ENCODE measurements around the gene AMER2. TPM values are rescaled to one million over a fixed set of nuclear protein-coding genes. Genes with fewer than 3 reads are reported as not detected.

Gene AMER2
- total and polyA plus RNA-seq, 8 donors: 0.03 to 0.50 (median 0.13) TPM; not detected in 1

DNA sequence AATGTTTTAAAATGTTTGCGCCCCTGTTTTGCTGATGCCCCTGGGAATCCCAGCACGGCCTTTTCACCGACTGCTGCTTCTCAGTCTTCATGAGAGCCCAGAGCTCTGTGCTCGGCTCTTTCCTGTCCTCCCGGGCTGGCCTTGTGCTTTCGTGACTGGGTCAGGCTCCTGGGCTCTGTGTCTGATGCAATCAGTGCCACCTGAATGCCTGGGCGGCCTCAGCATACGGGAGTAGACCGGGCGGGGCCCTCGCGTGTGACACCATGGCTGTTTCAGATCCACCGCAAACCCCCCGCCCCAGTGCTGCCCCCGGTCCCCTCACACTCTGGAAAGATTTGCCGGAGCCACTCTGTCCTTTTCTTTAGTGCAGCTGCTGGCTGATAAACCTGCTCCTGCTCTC is 54.8 kb downstream of the AMER2 start:
- no peak for TF ChIP-seq CTCF (IDR thresholded peaks at IDR 0.05)
- ATAC-seq: no peak
- Histone ChIP-seq H3K27me3 (peaks cover 0 to 26% of the 10 kb centered on the region in 2 donors), H3K4me1 (no peaks in the 10 kb centered on the region), H3K9me3 (no peaks in the 10 kb centered on the region), H3K27ac (no peak overlapping the region), H3K36me3 (no peaks in the 10 kb centered on the region), H3K4me3 (no peak overlapping the region)
- intact Hi-C loops (cut with DNase I): no loop called here
- no peak for DNase-seq

GRCh38 chr13:25116044-25116443 is 56.0 kb downstream of the AMER2 start:
- DNase-seq (no peak), ATAC-seq (no peak)
- H3K4me1 ChIP-seq: no peaks in the 10 kb centered on the region
- peaks cover 0 to 27% of the 10 kb centered on the region in 2 donors for H3K27me3 ChIP-seq
- H3K27ac ChIP-seq: no peak overlapping the region
- intact Hi-C loops (cut with DNase I): no loop called here
- no peak overlapping the region for H3K4me3 ChIP-seq
- no peaks in the 10 kb centered on the region for H3K36me3 ChIP-seq
- TF ChIP-seq CTCF (IDR thresholded peaks at IDR 0.05): no peak
- no peaks in the 10 kb centered on the region for H3K9me3 ChIP-seq

- no peaks in the 10 kb centered on the region for H3K36me3 ChIP-seq
Measured at GRCh38 chr13:25114220-25114619, 57.9 kb downstream of the AMER2 start.

GRCh38 chr13:25112695-25113255 is 59.3 kb downstream of the AMER2 start:
- Histone ChIP-seq H3K4me3 (no peak overlapping the region), H3K36me3 (no peaks in the 10 kb centered on the region), H3K27ac (no peak overlapping the region), H3K9me3 (no peaks in the 10 kb centered on the region), H3K4me1 (no peaks in the 10 kb centered on the region), H3K27me3 (peaks cover 0 to 23% of the 10 kb centered on the region in 2 donors)
- no peak for TF ChIP-seq CTCF (IDR thresholded peaks at IDR 0.05)
- ATAC-seq (no peak), DNase-seq (no peak)
- intact Hi-C loops (cut with DNase I): no loop called here

More at GRCh38 chr13:25114220-25114619, 57.9 kb downstream of the AMER2 start:
- TF ChIP-seq CTCF (IDR thresholded peaks at IDR 0.05): peak; percentile 69 to 71
- Histone ChIP-seq H3K27me3 (peaks cover 0 to 27% of the 10 kb centered on the region in 2 donors), H3K4me1 (no peaks in the 10 kb centered on the region), H3K4me3 (no peak overlapping the region), H3K27ac (no peak overlapping the region), H3K9me3 (no peaks in the 10 kb centered on the region)
- DNase-seq: peak in 3 of 4 donors; percentile 39 to 81 (median 63)
- ATAC-seq: peak; percentile 99
- intact Hi-C loops (cut with DNase I): no loop called here

Other genes with a start within 250 kb of the AMER2 start
- under 1 TPM; 0.13 to 0.17 TPM for gene PABPC3, start 76.2 kb downstream of the AMER2 start, total RNA-seq
- 1 to 10 TPM; 1.0 to 2.0 (median 1.4) TPM for gene PABPC3, start 76.2 kb downstream of the AMER2 start, polyA plus RNA-seq (ENCODE audit: insufficient read length in 6 of 6)
- 10 to 100 TPM; 16.3 to 22.5 TPM for gene MTMR6, start 115.2 kb upstream of the AMER2 start, total RNA-seq
- 10 to 100 TPM; 17.6 to 23.6 (median 20.8) TPM for gene MTMR6, start 115.2 kb upstream of the AMER2 start, polyA plus RNA-seq (ENCODE audit: insufficient read length in 6 of 6)
- gene NUP58, start 129.3 kb upstream of the AMER2 start, total RNA-seq: 10 to 100 TPM; 59.8 to 78.2 TPM
- 10 to 100 TPM; 59.4 to 73.2 (median 62.6) TPM for gene NUP58, start 129.3 kb upstream of the AMER2 start, polyA plus RNA-seq (ENCODE audit: insufficient read length in 6 of 6)
- gene ATP8A2, start 199.7 kb upstream of the AMER2 start, total RNA-seq: 1 to 10 TPM; 1.1 to 2.0 TPM
- gene ATP8A2, start 199.7 kb upstream of the AMER2 start, polyA plus RNA-seq (ENCODE audit: insufficient read length in 6 of 6): 10 to 100 TPM in 4 of 6 donors, 1 to 10 TPM in 2; 6.3 to 13.4 (median 10.5) TPM

Measured in left lung (tissue), 10 donors.